ES-I3 (cell line): ENCODE results near the gene DPM3.

Experiments used
- H3K36me3 ChIP-seq: 2 replicates; pipeline ENCODE4 v1.6.1; 2013; ENCODE audit warnings: mild to moderate bottlenecking, low read length, control low read depth, moderate library complexity; ENCODE audit not compliant: insufficient read depth
- H3K4me1 ChIP-seq: 2 replicates; pipeline ENCODE4 v1.6.1; 2013; ENCODE audit warnings: mild to moderate bottlenecking, control low read depth, low read length; ENCODE audit not compliant: insufficient read depth
- H3K9ac ChIP-seq: 2 replicates; pipeline ENCODE4 v1.6.1; 2013; ENCODE audit warnings: low read depth, mild to moderate bottlenecking, low read length, moderate library complexity
- H3K9me3 ChIP-seq: 2 replicates; pipeline ENCODE4 v1.6.1; 2013; ENCODE audit warnings: mild to moderate bottlenecking, low read length, moderate library complexity; ENCODE audit not compliant: control insufficient read depth, insufficient read depth

The DPM3 gene

DNA sequence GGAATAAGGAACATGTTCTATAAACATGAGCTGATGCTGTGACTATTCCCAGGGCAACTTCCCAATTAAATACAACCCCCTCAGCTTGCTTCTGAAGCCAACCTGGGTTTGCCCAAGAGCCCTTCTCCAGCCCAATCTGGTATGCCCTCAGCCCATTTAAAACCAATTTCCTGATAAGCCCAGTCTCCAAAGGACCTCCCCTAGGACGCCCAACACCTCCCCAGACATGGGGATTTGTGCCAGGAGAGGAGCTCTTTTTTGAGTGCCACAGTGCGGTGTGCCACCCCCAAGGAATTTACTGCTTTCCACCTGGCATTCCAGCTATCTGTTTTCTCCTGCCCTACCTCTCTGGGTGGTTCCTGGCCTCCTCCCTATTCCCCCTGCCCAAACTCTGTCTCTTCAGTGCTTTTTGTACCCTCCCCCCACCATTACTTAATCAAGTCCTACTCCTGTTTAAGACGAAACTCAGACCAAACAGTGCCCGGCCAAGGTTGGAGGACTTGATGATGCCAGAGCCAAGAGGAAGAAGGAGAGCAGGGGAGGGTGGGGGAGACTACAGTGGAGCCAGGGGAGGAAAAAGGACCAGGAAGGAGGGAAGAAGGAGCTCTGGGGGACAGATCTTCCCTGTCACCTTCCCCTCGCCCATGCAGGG is 24.1 kb downstream of the DPM3 start:
- Histone ChIP-seq H3K9me3 (no peaks in the 10 kb centered on the region), H3K9ac (no peak overlapping the region), H3K4me1 (0 out of 2 replicates have a peak, but pooled peaks cover 3% of the 10 kb centered on the region), H3K36me3 (no peaks in the 10 kb centered on the region)

DNA sequence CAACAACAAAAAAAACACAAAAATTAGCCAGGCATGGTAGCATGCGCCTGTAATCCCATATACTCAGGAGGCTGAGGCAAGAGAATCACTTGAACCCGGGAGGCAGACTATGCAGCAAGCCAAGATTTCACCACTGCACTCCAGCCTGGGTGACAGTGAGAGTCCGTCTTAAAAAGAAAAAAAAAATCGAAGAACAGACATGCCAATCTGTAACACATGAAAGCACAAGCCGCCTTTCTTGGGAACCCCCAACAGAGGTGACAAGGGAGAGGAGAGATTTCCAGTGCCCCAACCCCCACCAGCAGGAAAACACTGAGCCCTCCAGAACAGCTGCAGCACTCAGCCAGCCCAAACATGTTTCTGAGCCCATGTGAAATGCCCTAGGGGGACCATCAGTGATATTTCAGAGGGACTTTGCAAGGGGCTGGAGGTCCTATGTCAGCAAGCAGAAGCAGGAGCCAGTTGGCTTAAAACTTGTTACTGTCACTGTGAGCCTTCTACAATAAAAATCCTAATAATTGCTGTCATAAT is 26.8 kb downstream of the DPM3 start:
- no peaks in the 10 kb centered on the region for H3K36me3 ChIP-seq
- 0 out of 2 replicates have a peak, but pooled peaks cover 3% of the 10 kb centered on the region for H3K4me1 ChIP-seq
- H3K9ac ChIP-seq = no peak overlapping the region
- no peaks in the 10 kb centered on the region for H3K9me3 ChIP-seq

DNA sequence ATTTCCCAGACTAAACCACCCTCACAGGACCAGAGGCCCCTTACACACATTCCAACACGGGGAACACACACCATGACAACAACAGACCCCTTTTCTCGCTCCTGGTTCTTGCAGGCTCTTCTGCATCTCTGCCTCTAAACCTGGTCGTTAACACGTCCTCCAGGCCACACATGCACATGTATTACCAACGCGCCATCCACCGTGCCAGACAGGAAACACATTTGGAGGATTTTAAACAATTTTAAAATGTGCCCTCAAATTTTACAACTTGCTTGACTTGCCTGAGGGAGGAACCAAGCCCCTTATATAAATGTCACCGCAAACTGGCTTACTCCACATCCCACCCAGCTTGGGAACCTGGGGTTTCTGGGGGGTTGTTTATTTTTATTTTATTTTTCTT is 29.5 kb downstream of the DPM3 start:
- Histone ChIP-seq H3K9me3 (no peaks in the 10 kb centered on the region), H3K4me1 (0 out of 2 replicates have a peak, but pooled peaks cover 3% of the 10 kb centered on the region), H3K9ac (no peak overlapping the region), H3K36me3 (no peaks in the 10 kb centered on the region)

GRCh38 chr1:155110381-155110780 is 29.9 kb downstream of the DPM3 start:
- Histone ChIP-seq H3K4me1 (0 out of 2 replicates have a peak, but pooled peaks cover 3% of the 10 kb centered on the region), H3K36me3 (no peaks in the 10 kb centered on the region), H3K9ac (no peak overlapping the region), H3K9me3 (no peaks in the 10 kb centered on the region)

DNA sequence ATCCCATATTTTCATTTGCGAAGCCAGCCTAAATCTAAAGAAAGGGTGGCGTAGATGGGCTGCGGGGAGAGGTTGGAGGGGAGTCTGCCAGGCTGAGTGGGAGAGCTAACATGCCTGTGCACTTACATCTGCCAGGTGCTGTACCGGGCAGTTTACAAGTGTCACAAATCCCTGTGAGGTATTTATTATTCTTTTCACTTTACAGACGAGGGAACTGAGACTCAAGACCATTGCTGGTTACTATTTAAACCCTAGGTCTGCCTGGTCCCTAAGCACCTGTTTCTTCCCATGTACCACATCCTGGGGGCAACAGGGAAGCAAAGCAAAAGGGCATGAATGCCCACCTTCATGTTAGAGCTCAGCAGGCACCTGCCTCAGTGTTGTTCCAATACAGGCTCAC is 32.0 kb downstream of the DPM3 start:
- Histone ChIP-seq H3K9ac (no peak overlapping the region), H3K36me3 (no peaks in the 10 kb centered on the region), H3K4me1 (no peaks in the 10 kb centered on the region), H3K9me3 (no peaks in the 10 kb centered on the region)

GRCh38 chr1:155107309-155108264 is 32.7 kb downstream of the DPM3 start:
- no peaks in the 10 kb centered on the region for H3K4me1 ChIP-seq

GRCh38 chr1:155106862-155107261 is 33.5 kb downstream of the DPM3 start:
- H3K36me3 ChIP-seq = no peaks in the 10 kb centered on the region
- no peaks in the 10 kb centered on the region for H3K4me1 ChIP-seq
- no peaks in the 10 kb centered on the region for H3K9me3 ChIP-seq
- no peak overlapping the region for H3K9ac ChIP-seq

More at GRCh38 chr1:155107309-155108264, 32.7 kb downstream of the DPM3 start:
- H3K9me3 ChIP-seq = no peaks in the 10 kb centered on the region
- H3K36me3 ChIP-seq = no peaks in the 10 kb centered on the region
- H3K9ac ChIP-seq = no peak overlapping the region

DNA sequence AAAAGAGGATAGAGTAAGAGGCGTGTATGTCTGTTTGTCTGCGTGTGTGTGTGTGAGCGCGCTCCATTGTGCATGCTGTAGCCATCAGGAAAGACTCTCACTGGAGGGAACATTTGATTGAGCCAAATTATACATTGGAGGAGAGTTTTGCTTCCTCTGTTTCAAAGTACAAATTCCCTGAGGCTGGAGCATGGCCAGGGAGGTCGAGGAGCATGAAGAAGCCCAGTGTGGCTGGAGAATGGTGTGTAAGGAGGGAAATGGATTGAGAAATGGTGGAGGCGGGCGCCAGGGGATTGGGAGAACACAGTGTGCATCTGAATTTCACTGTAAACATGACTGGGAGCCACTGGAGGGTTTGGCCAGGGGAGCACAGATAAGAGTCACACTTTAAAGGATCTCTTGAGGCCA is 34.7 kb downstream of the DPM3 start:
- Histone ChIP-seq H3K9me3 (no peaks in the 10 kb centered on the region), H3K4me1 (no peaks in the 10 kb centered on the region), H3K9ac (no peak overlapping the region), H3K36me3 (no peaks in the 10 kb centered on the region)

- Histone ChIP-seq H3K9me3 (no peaks in the 10 kb centered on the region), H3K4me1 (no peaks in the 10 kb centered on the region), H3K36me3 (no peaks in the 10 kb centered on the region), H3K9ac (no peak overlapping the region)
These were observed 35.5 kb downstream of the DPM3 start for GRCh38 chr1:155104605-155105534.

DNA sequence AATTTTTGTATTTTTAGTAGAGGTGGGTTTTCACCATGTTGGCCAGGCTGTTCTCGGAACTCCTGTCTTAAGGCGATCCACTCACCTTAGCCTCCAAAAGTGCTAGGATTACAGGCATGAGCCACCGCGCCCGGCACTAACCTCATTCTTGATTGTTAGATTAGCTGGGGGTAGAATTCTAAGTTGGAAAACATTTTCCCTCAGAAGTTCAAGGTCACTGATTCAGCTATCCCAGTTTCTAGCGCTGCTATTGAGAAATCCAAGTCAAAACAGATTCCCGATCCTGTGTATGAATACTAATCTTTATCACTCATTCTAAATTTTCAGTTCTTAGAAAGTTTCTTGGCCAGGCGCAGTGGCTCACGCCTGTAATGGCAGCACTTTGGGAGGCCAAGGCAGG is 37.0 kb downstream of the DPM3 start:
- Histone ChIP-seq H3K9ac (no peak overlapping the region), H3K36me3 (no peaks in the 10 kb centered on the region), H3K4me1 (no peaks in the 10 kb centered on the region)

DNA sequence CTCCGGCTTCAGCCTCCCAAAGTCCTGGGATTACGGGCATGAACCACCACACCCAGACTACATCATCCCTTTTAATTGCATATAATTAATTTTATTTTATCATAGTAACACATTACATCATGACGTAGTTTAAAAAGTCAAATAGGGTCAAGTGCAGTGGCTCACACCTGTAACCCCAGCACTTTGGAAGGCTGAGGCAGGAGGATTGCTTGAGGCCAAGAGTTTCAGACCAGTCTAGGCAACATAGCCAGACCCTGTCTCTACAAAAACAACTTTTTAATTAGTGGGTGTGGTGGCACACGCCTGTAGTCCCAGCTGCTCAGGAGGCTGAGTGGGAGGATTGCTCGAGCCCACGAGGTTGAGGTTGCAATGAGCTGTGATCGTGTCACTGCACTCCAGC is 41.0 kb downstream of the DPM3 start:
- Histone ChIP-seq H3K9ac (no peak overlapping the region), H3K4me1 (no peaks in the 10 kb centered on the region), H3K36me3 (no peaks in the 10 kb centered on the region), H3K9me3 (no peaks in the 10 kb centered on the region)

More for the DNA sequence above, 37.0 kb downstream of the DPM3 start:
- H3K9me3 ChIP-seq = no peaks in the 10 kb centered on the region

- peaks cover 4% of the 10 kb centered on the region; the same call in 1 of the 2 replicates for H3K4me1 ChIP-seq
- no peaks in the 10 kb centered on the region for H3K36me3 ChIP-seq
- H3K9ac ChIP-seq = no peak overlapping the region
- H3K9me3 ChIP-seq = no peaks in the 10 kb centered on the region
These were observed 45.7 kb downstream of the DPM3 start for GRCh38 chr1:155094622-155094948.

DNA sequence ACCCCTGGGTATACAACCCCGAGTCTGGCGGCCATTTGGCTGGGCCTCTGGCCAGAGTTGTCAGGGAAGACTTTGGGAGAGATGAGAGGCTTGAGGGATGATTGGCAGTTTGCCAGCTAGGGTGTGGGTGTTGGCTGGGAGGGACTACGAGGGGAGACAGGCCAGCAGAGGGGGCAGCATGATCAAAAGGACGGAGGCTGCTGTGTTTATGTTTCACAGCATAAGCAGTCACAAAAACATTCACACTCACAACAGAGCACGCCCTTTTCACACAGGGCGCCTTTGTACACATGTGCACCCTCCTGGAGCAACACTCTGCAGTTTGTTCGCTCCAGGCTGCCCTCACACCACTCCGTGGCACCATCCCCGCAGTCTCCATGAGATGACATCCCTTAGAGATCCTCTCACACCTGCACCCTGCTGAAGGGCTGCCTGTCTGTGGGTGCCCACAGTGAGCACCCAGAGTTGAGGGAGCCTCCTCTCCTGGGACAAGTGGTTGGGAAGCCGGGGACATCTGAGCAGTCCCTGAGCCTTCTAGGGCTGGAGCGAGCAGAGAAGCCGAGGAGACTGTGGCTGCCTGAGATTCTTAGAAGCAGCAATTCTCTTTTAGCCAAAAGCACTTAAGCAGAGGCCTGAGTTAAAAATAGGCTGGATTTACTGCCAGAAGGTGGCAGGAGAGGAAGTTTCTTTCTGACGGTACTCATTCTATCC is 46.3 kb downstream of the DPM3 start:
- Histone ChIP-seq H3K4me1 (peaks cover 4% of the 10 kb centered on the region; the same call in 1 of the 2 replicates), H3K9me3 (no peaks in the 10 kb centered on the region), H3K36me3 (no peaks in the 10 kb centered on the region), H3K9ac (no peak overlapping the region)
